HG02943 (cell line): ENCODE data around the gene PUM1.
"Not testable (repeated sequence)": the region's sequence is repeated elsewhere in the genome, so short reads cannot be mapped to it uniquely, and the experiment has no call there.

Experiments used
- ATAC-seq: cut with Tn5 transposase; IDR thresholded peaks from one replicate; pipeline ENCODE4 v1.9.1; 2021; ENCODE audit warnings: mild to moderate bottlenecking, low read depth, moderate library complexity; ENCODE audit not compliant: unreplicated experiment

PUM1 gene

GRCh38 chr1:31065310-31066217 is at the start of gene PUM1:
TSS of gene PUM1 (minus strand) at chr1:31065717. CDS start at chr1:31059566, 6,151 bp downstream.
- peak; percentile 92 for ATAC-seq

GRCh38 chr1:31112266-31112935 is 46.9 kb upstream of the PUM1 start:
- no peak for ATAC-seq

- ATAC-seq: no peak
Measured at GRCh38 chr1:31111290-31111951, 45.9 kb upstream of the PUM1 start.

- no peak for ATAC-seq
Measured at GRCh38 chr1:31110846-31111245, 45.3 kb upstream of the PUM1 start.

GRCh38 chr1:31108861-31109260 is 43.3 kb upstream of the PUM1 start:
- no peak for ATAC-seq

GRCh38 chr1:31105646-31106045 is 40.1 kb upstream of the PUM1 start:
- no peak for ATAC-seq

GRCh38 chr1:31102501-31102950 is 37.0 kb upstream of the PUM1 start:
- ATAC-seq: no peak

- ATAC-seq: no peak
Measured at GRCh38 chr1:31101147-31101502, 35.6 kb upstream of the PUM1 start.

GRCh38 chr1:31099293-31100032 is 33.9 kb upstream of the PUM1 start:
- ATAC-seq: no peak

GRCh38 chr1:31095985-31096384 is 30.5 kb upstream of the PUM1 start:
- ATAC-seq: no peak

GRCh38 chr1:31095298-31095981 is 29.9 kb upstream of the PUM1 start:
- ATAC-seq: no peak

- not testable (repeated sequence) for ATAC-seq
Measured at GRCh38 chr1:31088081-31088480, 22.6 kb upstream of the PUM1 start.

- no peak for ATAC-seq
Measured at GRCh38 chr1:31084782-31085569, 19.5 kb upstream of the PUM1 start.

- no peak for ATAC-seq
Measured at GRCh38 chr1:31082385-31082784, 16.9 kb upstream of the PUM1 start.

- ATAC-seq: no peak
Measured at GRCh38 chr1:31073044-31073443, 7.5 kb upstream of the PUM1 start.

GRCh38 chr1:31072304-31072746 is 6.8 kb upstream of the PUM1 start:
- ATAC-seq: no peak

- no peak for ATAC-seq
Measured at GRCh38 chr1:31069392-31069791, 3.9 kb upstream of the PUM1 start.

- no peak for ATAC-seq
Measured at GRCh38 chr1:31064718-31065309, 703 bp downstream of the PUM1 start.
